ENCODE data around the gene TTLL1.

DNA sequence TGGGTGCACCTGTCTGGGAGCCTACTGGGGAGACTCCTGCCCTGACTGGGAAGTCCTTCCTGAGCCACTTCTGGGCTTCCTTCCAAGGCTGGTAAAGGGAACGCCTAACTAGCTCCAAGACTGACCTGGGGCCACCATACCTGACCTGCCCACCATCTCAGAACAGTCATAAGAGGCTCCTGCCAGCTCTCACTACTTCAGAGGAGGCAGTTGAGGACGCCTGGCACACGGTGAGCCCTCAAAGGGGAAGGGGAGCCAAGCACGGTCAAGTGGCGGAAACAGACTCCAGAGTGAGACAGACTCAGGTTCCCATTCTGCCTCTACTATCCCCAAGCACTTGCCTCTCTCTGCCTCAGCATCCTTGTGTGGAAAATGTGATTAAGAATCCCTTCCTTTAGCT lies 46.4 kb upstream of the TTLL1 start:
- TF ChIP-seq CTCF (IDR thresholded peaks at IDR 0.05; ENCODE audit: low read depth, low read length, poor library complexity, severe bottlenecking) (no peak), EZH2phosphoT487 (IDR thresholded peaks at IDR 0.05; ENCODE audit: borderline replicate concordance, low read length) (no peak)

Data from DOHH2 (cell line).